GM23248 (cell line): ENCODE measurements around the gene SCLY.

Source experiments
- EZH2 ChIP-seq: fragments of 200-600 bp; sonication (generic); IDR thresholded peaks from 2 replicates; pipeline ENCODE4 v1.6.1; 2018; ENCODE audit warnings: antibody characterized with exemption, mild to moderate bottlenecking; ENCODE audit not compliant: insufficient read depth, poor library complexity, severe bottlenecking
- EZH2phosphoT487 ChIP-seq: fragments of 200-600 bp; sonication (generic); IDR thresholded peaks from 2 replicates; pipeline ENCODE4 v1.6.1; 2018; ENCODE audit warnings: antibody characterized with exemption, moderate library complexity, mild to moderate bottlenecking, low read depth; ENCODE audit not compliant: insufficient read depth

DNA sequence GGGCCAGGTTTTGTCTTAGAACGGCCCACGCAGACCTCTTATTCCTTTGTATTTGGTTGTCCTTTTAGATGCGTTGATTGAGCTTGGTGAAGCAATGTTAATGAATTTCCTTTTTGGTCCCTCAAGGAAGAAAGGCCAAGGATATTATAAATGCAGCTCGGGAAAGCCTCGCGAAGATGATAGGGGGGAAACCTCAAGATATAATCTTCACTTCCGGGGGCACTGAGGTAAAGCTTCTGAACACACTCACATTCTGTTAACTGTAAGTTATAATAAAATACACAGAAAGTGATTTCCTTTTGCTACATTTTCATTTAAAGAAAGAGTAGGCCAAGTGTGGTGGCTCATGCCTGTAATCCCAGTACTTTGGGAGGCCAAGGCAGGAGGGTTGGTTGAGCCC is 7.1 kb downstream of the SCLY start:
- TF ChIP-seq EZH2 (no peak), EZH2phosphoT487 (no peak)
